CD8-positive, alpha-beta memory T cell (primary cell): ENCODE results near the gene FOXK1. TPM values are rescaled to one million over a fixed set of nuclear protein-coding genes. Genes with fewer than 3 reads are reported as not detected.

Experiments used
- CTCF ChIA-PET: fragments of 350-600 bp; sonication (Branson Sonifier 250); formaldehyde crosslinking; loops from one replicate; lab custom pipeline; 2021; ENCODE audit warnings: antibody characterized with exemption; lab: Charles Lee
- POLR2A ChIA-PET: fragments of 350-600 bp; sonication (Branson Sonifier 250); formaldehyde crosslinking; loops from one replicate; lab custom pipeline; 2021; ENCODE audit warnings: antibody characterized with exemption; lab: Charles Lee
- DNase-seq, 5 donors: peaks; one replicate each; pipeline versions ENCODE4 v3.0.0 to v3.0.0-alpha.2; 2020 to 2022; ENCODE audit warnings: mixed read lengths in 1 of 5
- H3K27ac ChIP-seq: one replicate; pipeline ENCODE4 v1.7.0; 2013; ENCODE audit warnings: low read depth, mild to moderate bottlenecking, low read length, moderate library complexity
- H3K27me3 ChIP-seq: 2 replicates; pipeline ENCODE4 v1.7.0; 2013; ENCODE audit warnings: low read length, mild to moderate bottlenecking; ENCODE audit not compliant: insufficient read depth, poor library complexity, severe bottlenecking
- H3K36me3 ChIP-seq: 2 replicates; pipeline ENCODE4 v1.7.0; 2013; ENCODE audit warnings: mild to moderate bottlenecking, low read length, moderate library complexity; ENCODE audit not compliant: insufficient read depth
- H3K4me1 ChIP-seq: 2 replicates; pipeline ENCODE4 v1.7.0; 2013; ENCODE audit warnings: mild to moderate bottlenecking, low read length, moderate library complexity; ENCODE audit not compliant: insufficient read depth
- H3K4me3 ChIP-seq: 2 replicates; pipeline ENCODE4 v1.7.0; 2013; ENCODE audit warnings: mild to moderate bottlenecking, low read length
- H3K9me3 ChIP-seq: 2 replicates; pipeline ENCODE4 v1.7.0; 2013; ENCODE audit warnings: mild to moderate bottlenecking, low read length
- H3K27ac Mint-ChIP-seq, 8 donors: one replicate each; pipeline ENCODE4 v1.8.0; 2020 to 2021; ENCODE audit warnings: mixed read lengths in 8 of 8, mild to moderate bottlenecking in 6 of 8, inconsistent platforms in 3 of 8, moderate library complexity in 3 of 8
- H3K27me3 Mint-ChIP-seq, 2 donors: one replicate each; pipeline ENCODE4 v1.8.0; 2020 to 2021; ENCODE audit warnings: mixed read lengths in 2 of 2, mild to moderate bottlenecking in 1 of 2, moderate library complexity in 1 of 2
- H3K36me3 Mint-ChIP-seq, 3 donors: one replicate each; pipeline ENCODE4 v1.8.0; 2020 to 2021; ENCODE audit warnings: mixed read lengths in 3 of 3, inconsistent platforms in 1 of 3, mild to moderate bottlenecking in 1 of 3
- H3K4me1 Mint-ChIP-seq, 3 donors: one replicate each; pipeline ENCODE4 v1.8.0; 2020 to 2021; ENCODE audit warnings: mixed read lengths in 3 of 3, inconsistent platforms in 1 of 3, mild to moderate bottlenecking in 1 of 3
- H3K4me3 Mint-ChIP-seq, 7 donors: one replicate each; pipeline ENCODE4 v1.8.0; 2020 to 2021; ENCODE audit warnings: mixed read lengths in 7 of 7, mild to moderate bottlenecking in 6 of 7, moderate library complexity in 4 of 7, inconsistent platforms in 2 of 7
- H3K9me3 Mint-ChIP-seq, 5 donors: one replicate each; pipeline ENCODE4 v1.8.0; 2020 to 2022; ENCODE audit warnings: mixed read lengths in 5 of 5, mild to moderate bottlenecking in 3 of 5, moderate library complexity in 2 of 5, inconsistent platforms in 1 of 5
- polyA plus RNA-seq: library from polyadenylated mRNA; unstranded; fragments of 300-500 nt; fragmentation: Illumina TruSeq; gene quantifications from one replicate; pipeline ENCODE4 v1.2.3, GENCODE V29; 2021
- total RNA-seq, 2 experiments: library from RNA; stranded (reverse); gene quantifications; one replicate each; pipeline ENCODE4 v1.2.3, GENCODE V29; 2021

The FOXK1 gene
- total and polyA plus RNA-seq, 3 experiments from 2014 or later: 4.5 to 38.4 (median 35.6) TPM

- Mint-ChIP-seq H3K4me3 (no peak overlapping the region), H3K36me3 (peaks cover 0 to 80% (median 8%) of the 10 kb centered on the region in 3 donors), H3K4me1 (peaks cover 0 to 5% (median 0%) of the 10 kb centered on the region in 3 donors), H3K27me3 (no peaks in the 10 kb centered on the region), H3K27ac (peak overlapping the region in 2 of 8 donors; percentile 20 to 85), H3K9me3 (no peaks in the 10 kb centered on the region)
- Histone ChIP-seq H3K36me3 (peaks cover 36% of the 10 kb centered on the region), H3K9me3 (no peaks in the 10 kb centered on the region), H3K4me1 (no peaks in the 10 kb centered on the region), H3K4me3 (no peak overlapping the region), H3K27me3 (no peaks in the 10 kb centered on the region), H3K27ac (no peak overlapping the region)
- DNase-seq: no peak
- ChIA-PET POLR2A (no interaction called here), CTCF (interaction anchor here (1.2 kb wide), 1 partner anchor 38 kb away, joined by 4 read pairs; no protein-coding TSS in a partner anchor)
Measured at GRCh38 chr7:4760952-4761351, 78.9 kb downstream of the FOXK1 start.

DNA sequence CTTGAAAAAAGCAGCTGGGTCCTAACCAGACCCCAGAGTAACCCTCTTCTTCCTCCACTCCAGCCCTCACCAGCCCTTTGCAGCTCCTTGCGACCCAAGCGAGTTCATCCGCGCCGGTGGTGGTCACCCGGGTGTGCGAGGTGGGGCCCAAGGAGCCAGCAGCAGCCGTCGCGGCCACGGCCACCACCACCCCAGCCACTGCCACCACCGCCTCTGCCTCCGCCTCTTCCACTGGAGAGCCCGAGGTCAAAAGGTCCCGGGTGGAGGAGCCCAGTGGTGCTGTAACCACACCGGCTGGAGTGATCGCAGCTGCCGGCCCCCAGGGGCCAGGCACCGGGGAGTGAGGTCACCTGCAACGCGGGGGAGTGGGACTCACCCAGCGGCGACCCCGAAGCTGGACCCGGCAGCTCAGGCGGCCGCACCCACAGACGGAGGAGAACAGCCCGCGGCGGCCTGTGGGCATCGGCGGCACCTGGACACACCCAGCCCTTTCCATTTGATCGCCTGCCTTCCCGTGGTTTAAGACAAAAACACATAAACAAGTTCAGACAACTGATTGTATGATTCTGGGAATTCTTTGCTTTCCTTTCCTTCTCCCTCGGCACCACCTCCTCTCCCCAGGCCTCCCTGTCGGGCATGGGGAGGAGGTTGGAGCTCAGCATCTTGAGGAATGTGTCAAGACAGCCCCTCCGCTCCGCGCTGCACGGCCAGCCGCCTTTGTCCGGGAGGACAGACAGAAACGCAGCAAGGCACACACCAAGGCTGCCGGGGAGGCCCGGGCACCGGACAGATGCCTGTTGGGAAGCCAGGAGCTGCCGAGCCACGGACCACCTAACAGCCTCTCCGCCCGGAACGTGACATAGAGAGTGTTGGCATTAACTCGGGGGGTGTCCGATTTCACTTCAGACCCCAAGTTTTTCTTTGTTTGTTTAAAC lies 80.3 kb downstream of the FOXK1 start:
- no peak for DNase-seq
- Mint-ChIP-seq H3K27ac (peak overlapping the region in 2 of 8 donors; percentile 69 to 71), H3K36me3 (peaks cover 0 to 72% (median 8%) of the 10 kb centered on the region in 3 donors), H3K4me1 (peaks cover 0 to 5% (median 0%) of the 10 kb centered on the region in 3 donors), H3K27me3 (no peaks in the 10 kb centered on the region), H3K4me3 (no peak overlapping the region), H3K9me3 (no peaks in the 10 kb centered on the region)
- H3K27me3 ChIP-seq: no peaks in the 10 kb centered on the region
- H3K9me3 ChIP-seq: no peaks in the 10 kb centered on the region
- H3K27ac ChIP-seq: no peak overlapping the region
- no peak overlapping the region for H3K4me3 ChIP-seq
- peaks cover 28% of the 10 kb centered on the region for H3K36me3 ChIP-seq
- ChIA-PET CTCF (interaction anchor here (1.2 kb wide), 1 partner anchor 8 kb away, joined by 4 read pairs; no protein-coding TSS in a partner anchor), POLR2A (no interaction called here)
- H3K4me1 ChIP-seq: no peaks in the 10 kb centered on the region

GRCh38 chr7:4763091-4763793 lies 81.1 kb downstream of the FOXK1 start:
- Histone ChIP-seq H3K27me3 (no peaks in the 10 kb centered on the region), H3K9me3 (no peaks in the 10 kb centered on the region), H3K4me1 (no peaks in the 10 kb centered on the region), H3K4me3 (no peak overlapping the region), H3K36me3 (peaks cover 21% of the 10 kb centered on the region), H3K27ac (no peak overlapping the region)
- peaks cover 0 to 70% (median 9%) of the 10 kb centered on the region in 3 donors for H3K36me3 Mint-ChIP-seq
- no peak for DNase-seq
- H3K9me3 Mint-ChIP-seq: no peaks in the 10 kb centered on the region
- POLR2A ChIA-PET: no interaction called here
- peaks cover 0 to 5% (median 0%) of the 10 kb centered on the region in 3 donors for H3K4me1 Mint-ChIP-seq
- no peak overlapping the region for H3K27ac Mint-ChIP-seq
- no peak overlapping the region for H3K4me3 Mint-ChIP-seq
- CTCF ChIA-PET: interaction anchor here (1.2 kb wide), 1 partner anchor 9 kb away, joined by 4 read pairs; no protein-coding TSS in a partner anchor
- no peaks in the 10 kb centered on the region for H3K27me3 Mint-ChIP-seq

DNA sequence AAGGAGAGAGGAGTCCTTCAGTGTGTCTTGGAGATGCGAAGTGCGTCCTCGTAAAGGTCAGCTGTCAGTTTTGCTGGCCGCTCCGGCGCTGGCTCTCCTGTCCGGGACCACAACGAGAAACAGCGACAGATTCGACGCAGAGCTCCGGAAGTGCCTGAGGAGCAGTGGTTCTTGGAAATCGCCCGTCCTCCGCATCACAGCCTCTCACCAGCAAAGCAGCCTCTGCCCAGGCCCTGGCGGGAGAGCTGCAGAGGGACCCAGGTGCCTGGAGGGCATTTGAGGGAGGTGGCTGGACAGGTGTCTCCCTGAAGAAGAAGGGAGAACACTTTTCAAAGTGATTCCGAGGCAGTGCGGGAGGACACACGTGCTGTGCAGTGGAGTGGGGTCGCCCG lies 81.7 kb downstream of the FOXK1 start:
- Mint-ChIP-seq H3K36me3 (peaks cover 0 to 65% (median 9%) of the 10 kb centered on the region in 3 donors), H3K27ac (peak overlapping the region in 2 of 8 donors; percentile 54 to 66), H3K4me1 (peaks cover 0 to 5% (median 0%) of the 10 kb centered on the region in 3 donors), H3K27me3 (no peaks in the 10 kb centered on the region), H3K4me3 (no peak overlapping the region), H3K9me3 (no peaks in the 10 kb centered on the region)
- Histone ChIP-seq H3K9me3 (no peaks in the 10 kb centered on the region), H3K4me1 (no peaks in the 10 kb centered on the region), H3K4me3 (no peak overlapping the region), H3K27ac (no peak overlapping the region), H3K27me3 (no peaks in the 10 kb centered on the region), H3K36me3 (peaks cover 17% of the 10 kb centered on the region)
- ChIA-PET CTCF (no interaction called here), POLR2A (no interaction called here)
- DNase-seq: no peak

DNA sequence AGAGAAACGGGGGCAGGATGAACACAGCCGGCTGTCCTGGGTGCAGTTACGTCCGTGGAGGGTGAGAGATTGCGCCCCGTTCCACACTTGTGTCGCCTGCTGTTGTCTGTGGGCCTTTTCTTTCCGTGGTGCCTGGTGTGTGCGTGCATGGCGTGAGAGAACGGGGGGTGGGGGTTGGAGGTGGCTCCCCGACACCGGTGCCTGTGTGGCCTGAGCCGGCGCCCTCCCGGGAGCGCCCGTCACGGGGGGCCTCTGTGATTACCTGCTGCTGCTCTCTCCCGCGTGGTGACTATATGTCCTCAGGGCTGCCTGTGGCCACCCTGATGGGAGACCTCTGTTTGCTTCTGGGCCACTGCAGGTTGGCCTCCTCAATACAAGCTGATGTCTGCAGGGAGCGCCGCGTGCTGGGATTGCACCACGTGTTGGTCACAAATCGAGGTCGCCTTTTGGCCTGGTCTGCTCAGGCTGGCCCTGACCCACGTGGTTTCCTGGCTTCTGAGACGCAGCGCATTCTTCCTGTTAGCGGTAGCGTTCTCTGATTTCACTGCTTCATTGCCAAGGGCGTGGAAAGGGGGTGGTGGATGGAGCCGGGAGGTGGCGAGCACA lies 82.4 kb downstream of the FOXK1 start:
- Mint-ChIP-seq H3K4me3 (no peak overlapping the region), H3K27me3 (no peaks in the 10 kb centered on the region), H3K4me1 (peaks cover 0 to 5% (median 0%) of the 10 kb centered on the region in 3 donors), H3K36me3 (peaks cover 0 to 60% (median 9%) of the 10 kb centered on the region in 3 donors), H3K27ac (peak overlapping the region in 1 of 8 donors; percentile 62), H3K9me3 (no peaks in the 10 kb centered on the region)
- Histone ChIP-seq H3K27me3 (no peaks in the 10 kb centered on the region), H3K4me3 (no peak overlapping the region), H3K27ac (no peak overlapping the region), H3K9me3 (no peaks in the 10 kb centered on the region), H3K36me3 (peaks cover 17% of the 10 kb centered on the region), H3K4me1 (no peaks in the 10 kb centered on the region)
- no peak for DNase-seq
- ChIA-PET CTCF (no interaction called here), POLR2A (no interaction called here)

GRCh38 chr7:4765776-4766490 lies 83.8 kb downstream of the FOXK1 start:
- CTCF ChIA-PET: no interaction called here
- POLR2A ChIA-PET: no interaction called here
- no peak overlapping the region for H3K4me3 ChIP-seq
- H3K4me1 ChIP-seq: no peaks in the 10 kb centered on the region
- no peaks in the 10 kb centered on the region for H3K27me3 ChIP-seq
- Mint-ChIP-seq H3K27ac (peak overlapping the region in 1 of 8 donors; percentile 68), H3K4me1 (peaks cover 4 to 7% (median 5%) of the 10 kb centered on the region in 3 donors), H3K9me3 (no peaks in the 10 kb centered on the region), H3K36me3 (peaks cover 0 to 49% (median 7%) of the 10 kb centered on the region in 3 donors), H3K4me3 (no peak overlapping the region), H3K27me3 (no peaks in the 10 kb centered on the region)
- no peak for DNase-seq
- H3K9me3 ChIP-seq: no peaks in the 10 kb centered on the region
- H3K36me3 ChIP-seq: peaks cover 12% of the 10 kb centered on the region
- H3K27ac ChIP-seq: no peak overlapping the region

DNA sequence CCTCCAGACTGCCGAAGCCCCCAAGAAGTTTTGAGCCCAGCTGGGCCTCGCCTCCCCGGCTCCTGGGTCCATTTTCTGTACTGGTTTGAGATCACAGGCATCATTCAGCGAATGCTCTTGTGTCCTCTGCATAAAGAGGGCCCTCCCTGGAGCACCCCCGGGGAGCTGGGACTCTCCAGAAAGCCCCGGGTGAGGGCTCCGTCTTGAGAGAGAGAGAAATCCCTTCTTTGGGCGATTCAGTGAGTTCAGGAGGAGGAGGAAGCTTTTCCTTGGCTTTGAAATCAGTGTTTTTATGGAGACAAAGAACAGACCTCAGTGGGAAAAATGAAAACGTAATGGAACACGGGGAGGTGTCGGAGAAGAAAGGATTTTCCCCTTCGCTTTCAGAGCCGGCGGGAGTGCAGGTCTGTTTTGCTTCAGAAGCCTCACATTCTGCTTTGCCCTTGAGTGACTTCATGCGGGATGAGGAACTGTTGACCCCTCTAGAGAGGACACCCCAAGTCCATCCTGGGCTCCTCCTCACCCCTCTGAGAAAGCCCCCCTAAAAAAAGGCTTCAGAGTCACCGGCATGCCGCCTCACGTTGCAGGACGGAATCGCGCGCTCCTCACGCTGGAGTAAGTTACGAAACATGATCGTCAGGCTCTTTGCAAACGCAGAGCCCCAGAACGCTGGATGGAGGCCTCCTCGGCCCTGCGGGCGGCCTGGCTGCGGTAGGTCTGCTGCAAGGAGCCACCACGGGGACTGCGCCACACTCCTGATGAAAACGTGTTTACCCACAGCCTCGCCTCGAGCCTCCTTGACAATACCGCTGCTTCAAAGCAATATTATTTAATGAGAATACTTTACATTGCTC lies 84.8 kb downstream of the FOXK1 start:
- ChIA-PET POLR2A (no interaction called here), CTCF (no interaction called here)
- Mint-ChIP-seq H3K27me3 (no peaks in the 10 kb centered on the region), H3K4me3 (no peak overlapping the region), H3K4me1 (peaks cover 4 to 7% (median 5%) of the 10 kb centered on the region in 3 donors), H3K27ac (peak overlapping the region in 1 of 8 donors; percentile 58), H3K36me3 (peaks cover 0 to 40% (median 6%) of the 10 kb centered on the region in 3 donors), H3K9me3 (no peaks in the 10 kb centered on the region)
- H3K27ac ChIP-seq: no peak overlapping the region
- no peak for DNase-seq
- no peak overlapping the region for H3K4me3 ChIP-seq
- H3K4me1 ChIP-seq: no peaks in the 10 kb centered on the region
- H3K27me3 ChIP-seq: no peaks in the 10 kb centered on the region
- H3K36me3 ChIP-seq: peaks cover 9% of the 10 kb centered on the region
- no peaks in the 10 kb centered on the region for H3K9me3 ChIP-seq
